Neural crest cell (in vitro differentiated cells): ENCODE measurements around the gene ZNF471. TPM values are rescaled to one million over a fixed set of nuclear protein-coding genes. Genes with fewer than 3 reads are reported as not detected.
A peak's percentile ranks its signal among the peaks of the same experiment; 100 is the strongest.

Experiments
- DNase-seq: peaks from one replicate; pipeline ENCODE4 v3.0.0; 2021; ENCODE audit warnings: low read depth, mixed read lengths, low spot score
- H3K27ac Mint-ChIP-seq: one replicate; pipeline ENCODE4 v1.8.0; 2021; ENCODE audit warnings: mild to moderate bottlenecking, mixed read lengths; ENCODE audit not compliant: unreplicated experiment
- H3K27me3 Mint-ChIP-seq: 2 replicates; pipeline ENCODE4 v1.8.0; 2021; ENCODE audit warnings: low read depth, mild to moderate bottlenecking, mixed read lengths
- H3K36me3 Mint-ChIP-seq: 2 replicates; pipeline ENCODE4 v1.8.0; 2021; ENCODE audit warnings: low read depth, mild to moderate bottlenecking, mixed read lengths
- H3K4me1 Mint-ChIP-seq: 2 replicates; pipeline ENCODE4 v1.8.0; 2021; ENCODE audit warnings: mixed read lengths
- H3K4me3 Mint-ChIP-seq: one replicate; pipeline ENCODE4 v1.8.0; 2021; ENCODE audit warnings: mild to moderate bottlenecking, mixed read lengths
- H3K9me3 Mint-ChIP-seq: 2 replicates; pipeline ENCODE4 v1.8.0; 2021; ENCODE audit warnings: mixed read lengths
- CTCF ChIP-seq: fragments of 200-600 bp; sonication (generic); conservative IDR thresholded peaks from 2 replicates; pipeline ENCODE4 v1.5.0; 2021; ENCODE audit warnings: antibody characterized with exemption, mild to moderate bottlenecking
- total RNA-seq: library from RNA; stranded (reverse); gene quantifications from 2 replicates; pipeline ENCODE4 v1.2.1, GENCODE V29; 2021

Gene ZNF471
- total RNA-seq, 1 donor from 2014 or later: not detected

- Mint-ChIP-seq H3K4me1 (peaks cover 6% of the 10 kb centered on the region), H3K27ac (peak overlapping the region; percentile 81), H3K27me3 (no peaks in the 10 kb centered on the region), H3K36me3 (peaks cover 34% of the 10 kb centered on the region), H3K4me3 (peak overlapping the region; percentile 94), H3K9me3 (peaks cover 27% of the 10 kb centered on the region)
- peak; percentile 71 for DNase-seq
- TF ChIP-seq CTCF: no peak
Measured at GRCh38 chr19:56538254-56538760, 30.7 kb downstream of the ZNF471 start.

DNA sequence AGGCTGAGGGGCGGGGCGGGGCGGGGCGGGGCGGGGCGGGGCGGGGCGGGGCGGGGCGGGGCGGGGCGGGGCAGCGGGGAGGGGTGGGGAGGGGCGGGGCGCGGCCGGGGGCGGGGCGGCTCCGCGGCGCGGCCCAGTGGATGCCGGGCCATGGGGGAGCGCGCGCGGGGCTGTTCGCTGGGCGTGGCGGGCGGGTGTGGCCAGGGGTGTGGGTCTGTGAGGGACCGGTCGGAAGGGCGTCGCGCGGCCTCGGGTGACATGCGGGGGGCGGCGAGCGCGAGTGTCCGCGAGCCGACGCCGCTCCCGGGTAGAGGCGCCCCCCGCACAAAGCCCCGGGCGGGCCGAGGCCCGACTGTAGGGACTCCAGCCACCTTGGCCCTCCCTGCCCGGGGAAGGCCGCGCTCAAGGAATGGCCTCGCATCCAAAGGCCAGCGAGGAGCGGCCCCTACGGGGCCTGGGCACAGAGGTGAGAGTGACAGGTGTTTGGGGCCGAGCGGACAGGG lies 31.2 kb downstream of the ZNF471 start, which contains the start of gene ZFP28:
ZFP28 (plus strand) TSS at position 188 of the 503 bp plus-strand sequence; CDS start at position 259, 71 bp downstream.
- peak; percentile 50 for DNase-seq
- TF ChIP-seq CTCF: no peak
- H3K9me3 Mint-ChIP-seq: peaks cover 28% of the 10 kb centered on the region
- H3K36me3 Mint-ChIP-seq: peaks cover 39% of the 10 kb centered on the region
- H3K27ac Mint-ChIP-seq: peak within 1 kb of the TSS; percentile 81
- H3K4me1 Mint-ChIP-seq: peaks cover 6% of the 10 kb centered on the region
- H3K4me3 Mint-ChIP-seq: peak within 1 kb of the TSS; percentile 94
- H3K27me3 Mint-ChIP-seq: no peaks in the 10 kb centered on the region

- Mint-ChIP-seq H3K9me3 (peaks cover 31% of the 10 kb centered on the region), H3K27me3 (no peaks in the 10 kb centered on the region), H3K27ac (no peak overlapping the region), H3K36me3 (peaks cover 67% of the 10 kb centered on the region), H3K4me1 (peaks cover 6% of the 10 kb centered on the region), H3K4me3 (no peak overlapping the region)
- DNase-seq: no peak
- no peak for TF ChIP-seq CTCF
Measured at GRCh38 chr19:56543776-56544175, 36.1 kb downstream of the ZNF471 start.

- Mint-ChIP-seq H3K9me3 (peaks cover 23% of the 10 kb centered on the region), H3K4me3 (no peak overlapping the region), H3K27me3 (no peaks in the 10 kb centered on the region), H3K4me1 (no peaks in the 10 kb centered on the region), H3K27ac (no peak overlapping the region), H3K36me3 (peaks cover 63% of the 10 kb centered on the region)
- DNase-seq: no peak
- no peak for TF ChIP-seq CTCF
Measured at GRCh38 chr19:56547535-56547934, 39.9 kb downstream of the ZNF471 start.

DNA sequence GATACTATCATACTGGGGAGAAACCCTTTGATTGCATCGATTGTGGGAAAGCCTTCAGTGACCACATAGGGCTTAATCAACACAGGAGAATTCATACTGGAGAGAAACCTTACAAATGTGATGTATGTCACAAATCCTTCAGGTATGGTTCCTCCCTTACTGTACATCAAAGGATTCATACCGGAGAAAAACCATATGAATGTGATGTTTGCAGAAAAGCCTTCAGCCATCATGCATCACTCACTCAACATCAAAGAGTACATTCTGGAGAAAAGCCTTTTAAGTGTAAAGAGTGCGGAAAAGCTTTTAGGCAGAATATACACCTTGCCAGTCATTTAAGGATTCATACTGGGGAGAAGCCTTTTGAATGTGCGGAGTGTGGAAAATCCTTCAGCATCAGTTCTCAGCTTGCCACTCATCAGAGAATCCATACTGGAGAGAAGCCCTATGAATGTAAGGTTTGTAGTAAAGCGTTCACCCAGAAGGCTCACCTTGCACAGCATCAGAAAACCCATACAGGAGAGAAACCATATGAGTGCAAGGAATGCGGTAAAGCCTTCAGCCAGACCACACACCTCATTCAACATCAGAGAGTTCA lies 46.7 kb downstream of the ZNF471 start:
- H3K36me3 Mint-ChIP-seq: peaks cover 58% of the 10 kb centered on the region
- no peak for TF ChIP-seq CTCF

More for the DNA sequence above, 46.7 kb downstream of the ZNF471 start:
- Mint-ChIP-seq H3K4me3 (no peak overlapping the region), H3K27ac (no peak overlapping the region), H3K9me3 (peaks cover 33% of the 10 kb centered on the region), H3K27me3 (no peaks in the 10 kb centered on the region), H3K4me1 (no peaks in the 10 kb centered on the region)
- DNase-seq: no peak
